Activated naive CD4-positive, alpha-beta T cell treated with anti-CD3 and anti-CD28 coated beads, Interleukin-2, amount 50 U/mL, for 16 hours (primary cell): Measurements from ENCODE around the gene MMRN2.
"Not testable (repeated sequence)": the region's sequence is repeated elsewhere in the genome, so short reads cannot be mapped to it uniquely, and the experiment has no call there.

ENCODE experiments used
- DNase-seq: peaks from one replicate; pipeline ENCODE4 v3.0.0-alpha.2; 2020

MMRN2 gene

DNA sequence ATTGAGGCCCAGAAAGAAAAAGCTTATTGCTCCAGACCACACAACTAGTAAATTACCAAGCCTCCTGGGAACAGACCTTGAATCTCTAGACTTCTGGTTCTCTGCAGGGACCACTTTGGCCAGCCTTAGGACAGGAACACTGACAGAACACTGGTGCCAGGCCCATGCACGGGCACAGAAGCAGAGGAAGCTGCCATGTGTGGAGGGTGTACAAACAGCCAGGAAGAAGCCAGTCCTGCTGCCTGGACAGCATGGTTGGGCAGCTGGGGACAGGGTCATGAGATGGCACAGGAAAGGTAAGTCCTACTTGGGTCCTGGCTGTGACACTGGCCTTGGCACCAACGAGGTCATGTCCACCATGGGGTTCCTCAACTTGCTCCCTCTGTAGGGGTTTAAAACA, 19.2 kb downstream of the MMRN2 start:
- no peak for DNase-seq

DNA sequence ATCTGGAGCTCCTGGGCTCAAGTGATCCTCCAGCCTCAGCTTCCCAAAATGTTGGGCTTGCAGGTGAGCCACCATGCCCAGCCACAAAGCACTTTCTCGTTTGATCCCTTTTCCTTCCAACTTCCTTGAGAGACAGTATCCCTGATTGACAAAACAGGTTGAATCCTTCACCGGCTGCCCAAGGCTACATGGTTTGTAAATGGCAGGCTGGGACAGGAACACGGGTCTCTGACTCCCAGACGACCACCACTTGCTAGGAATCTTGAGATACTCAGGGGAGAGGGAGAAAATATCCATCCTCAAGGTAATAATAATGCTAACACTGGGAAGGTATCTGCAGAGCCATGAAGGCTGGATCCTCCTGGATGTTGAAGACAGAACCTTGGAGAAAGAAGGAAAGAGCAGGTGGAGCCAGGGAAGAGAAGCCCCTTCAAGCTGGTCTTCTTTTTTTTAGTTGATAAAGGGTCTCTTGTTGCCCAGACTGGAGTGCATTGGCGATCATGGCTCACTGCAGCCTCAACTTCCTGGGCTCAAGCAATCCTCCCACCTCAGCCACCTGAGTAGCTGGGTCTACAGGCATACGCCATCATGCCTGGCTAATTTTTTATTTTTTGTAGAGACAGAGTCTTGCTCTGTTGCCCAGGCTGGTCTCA, 19.8 kb downstream of the MMRN2 start:
- DNase-seq, result no peak

GRCh38 chr10:86936661-86937501, 20.5 kb downstream of the MMRN2 start:
- DNase-seq, result no peak

- DNase-seq, result not testable (repeated sequence)
Observed at GRCh38 chr10:86934162-86934711, 23.2 kb downstream of the MMRN2 start.

DNA sequence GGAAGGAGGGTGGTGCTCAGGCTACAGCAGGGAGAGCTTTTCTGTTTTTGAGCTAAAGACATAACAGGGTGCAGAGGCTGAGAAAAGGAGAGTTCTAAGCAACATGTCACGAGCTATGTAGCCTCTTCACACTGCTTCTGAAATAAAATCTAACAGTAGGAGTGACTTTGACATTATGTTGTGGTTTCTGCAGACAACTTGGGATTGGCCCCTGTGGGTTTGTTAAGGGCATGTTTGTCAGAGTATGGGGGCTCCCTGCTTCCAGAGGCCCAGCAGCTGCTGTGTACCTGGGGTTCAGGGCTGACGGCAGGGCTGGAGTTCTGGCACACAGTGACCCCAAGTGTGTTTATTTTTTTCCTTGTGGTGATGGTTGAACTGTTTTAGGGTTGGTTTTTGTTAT, 24.7 kb downstream of the MMRN2 start:
- no peak for DNase-seq

DNA sequence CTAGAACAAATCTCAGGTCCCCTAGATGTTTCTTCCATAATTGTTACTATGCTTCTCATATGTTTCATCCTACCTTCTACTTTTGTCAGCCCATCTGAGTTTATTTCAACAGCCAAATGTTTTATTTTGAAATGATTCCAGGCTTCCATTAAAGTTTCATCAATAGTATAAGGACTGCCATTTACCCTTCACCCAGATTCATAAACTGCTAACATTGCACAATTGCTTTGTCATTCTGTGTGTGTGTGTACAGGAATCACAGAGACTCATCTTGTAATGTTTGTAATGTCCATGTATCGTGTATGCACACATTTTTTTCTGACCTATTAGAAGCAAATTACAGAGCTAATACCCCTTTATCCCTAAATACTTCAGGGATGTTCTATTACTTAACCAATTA, 25.5 kb downstream of the MMRN2 start:
- no peak for DNase-seq

DNA sequence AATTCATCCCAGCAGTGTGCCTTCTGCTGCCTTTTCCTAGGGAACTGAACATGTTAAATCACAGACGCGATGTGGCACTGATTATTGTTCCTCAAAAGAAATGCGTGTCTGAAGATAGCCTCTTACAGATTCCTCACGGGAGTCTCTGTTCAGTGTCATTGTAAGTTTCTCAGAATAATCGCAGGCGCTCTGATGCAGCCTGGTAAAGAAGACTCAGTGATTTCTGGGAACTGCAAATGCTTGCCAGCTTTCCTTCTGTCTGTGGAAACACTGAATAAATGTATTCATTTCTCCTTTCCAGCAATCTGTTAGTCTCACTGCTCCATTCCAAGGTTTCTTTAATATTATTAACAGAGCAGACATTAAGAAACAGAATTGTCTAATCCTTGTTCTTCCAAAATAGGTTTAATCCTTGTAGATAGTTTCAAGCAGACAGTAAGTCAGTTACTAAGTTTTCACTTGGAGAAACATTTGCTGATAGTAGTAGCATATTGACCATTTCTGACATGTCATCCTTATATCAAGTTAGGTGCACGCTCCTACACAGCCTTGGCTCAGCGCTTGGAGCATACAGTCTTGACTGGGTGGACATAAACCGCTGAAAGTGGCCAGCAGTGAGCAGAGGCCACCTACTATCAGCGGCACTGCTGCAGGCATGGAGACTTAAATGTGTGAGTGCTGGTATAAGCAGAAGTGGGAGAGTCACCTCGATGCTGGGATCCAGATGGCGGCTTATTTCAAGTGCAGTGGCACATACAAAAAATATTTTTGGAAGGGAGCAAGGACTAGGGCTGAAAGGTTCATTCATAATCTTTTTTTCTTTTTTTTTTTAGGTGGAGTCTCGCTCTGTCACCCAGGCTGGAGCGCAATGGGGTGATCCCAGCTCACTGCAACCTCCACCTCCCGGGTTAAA, 27.7 kb downstream of the MMRN2 start:
- no peak for DNase-seq

GRCh38 chr10:86922553-86922961, 34.9 kb downstream of the MMRN2 start:
- DNase-seq, result no peak

GRCh38 chr10:86918022-86918471, 39.4 kb downstream of the MMRN2 start:
- DNase-seq, result no peak

GRCh38 chr10:86914734-86915133, 42.7 kb downstream of the MMRN2 start:
- no peak for DNase-seq

GRCh38 chr10:86905429-86905828, 52.0 kb downstream of the MMRN2 start:
- DNase-seq, result no peak

GRCh38 chr10:86904600-86904999, 52.8 kb downstream of the MMRN2 start:
- no peak for DNase-seq

DNA sequence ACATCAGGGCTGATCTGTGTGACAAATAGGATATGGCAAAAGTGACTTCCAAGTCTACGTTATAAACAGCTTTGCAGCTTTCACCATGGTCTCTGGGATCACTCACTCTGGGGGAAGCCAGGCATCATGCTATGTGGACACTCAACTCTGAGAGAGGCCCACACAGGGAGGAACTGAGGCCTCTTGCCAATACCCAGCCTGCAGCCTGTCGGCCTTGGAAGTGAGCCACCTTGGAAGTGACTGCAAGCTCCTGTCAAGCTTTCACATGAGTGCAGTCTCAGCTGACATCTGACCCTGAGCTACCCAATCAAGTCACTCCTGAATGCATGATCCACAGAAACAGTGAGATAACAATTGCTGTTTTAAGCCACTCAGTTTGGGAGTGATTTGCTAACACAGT, 56.5 kb downstream of the MMRN2 start:
- DNase-seq, result no peak

DNA sequence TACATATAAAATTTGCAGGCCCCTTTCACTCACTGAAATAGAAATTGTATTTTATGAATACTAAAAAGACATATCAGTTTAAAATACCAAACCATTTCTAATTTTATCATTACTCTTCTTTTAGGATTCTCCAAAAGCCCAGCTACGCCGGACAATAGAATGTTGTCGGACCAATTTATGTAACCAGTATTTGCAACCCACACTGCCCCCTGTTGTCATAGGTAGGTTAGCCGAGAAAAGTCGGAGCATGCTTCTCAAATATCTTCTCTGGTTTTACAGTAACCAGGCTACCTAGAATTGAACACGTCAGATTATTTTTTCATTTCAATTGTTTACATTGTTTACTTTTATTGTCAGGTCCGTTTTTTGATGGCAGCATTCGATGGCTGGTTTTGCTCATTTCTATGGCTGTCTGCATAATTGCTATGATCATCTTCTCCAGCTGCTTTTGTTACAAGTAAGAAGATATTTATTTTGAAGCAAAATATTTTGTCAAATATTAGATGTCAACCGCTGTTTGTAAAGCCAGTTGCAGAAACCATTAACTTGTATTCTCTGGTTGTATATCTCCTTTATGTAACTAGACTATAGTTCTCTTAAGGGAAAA, 57.6 kb downstream of the MMRN2 start:
- DNase-seq, result peak; percentile 27

- DNase-seq, result no peak
Observed at GRCh38 chr10:86899132-86899531, 58.3 kb downstream of the MMRN2 start.

GRCh38 chr10:86898511-86898910, 58.9 kb downstream of the MMRN2 start:
- no peak for DNase-seq

DNA sequence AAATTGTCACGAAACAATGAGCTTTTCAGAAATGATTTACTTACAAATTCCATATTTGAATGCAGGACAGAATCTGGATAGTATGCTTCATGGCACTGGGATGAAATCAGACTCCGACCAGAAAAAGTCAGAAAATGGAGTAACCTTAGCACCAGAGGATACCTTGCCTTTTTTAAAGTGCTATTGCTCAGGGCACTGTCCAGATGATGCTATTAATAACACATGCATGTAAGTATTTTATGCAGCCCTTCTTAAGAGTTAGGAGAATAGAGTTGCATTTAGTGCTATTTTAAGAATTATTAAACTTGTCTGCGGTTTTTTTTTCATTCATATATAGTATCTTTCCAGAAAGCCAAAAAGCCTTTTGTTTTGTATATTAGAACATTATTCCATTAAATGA, 67.4 kb downstream of the MMRN2 start:
- DNase-seq, result no peak

GRCh38 chr10:86888585-86889381, 68.6 kb downstream of the MMRN2 start:
- DNase-seq, result no peak
